ENCODE data around the gene LPP. TPM values are rescaled to one million over a fixed set of nuclear protein-coding genes. Genes with fewer than 3 reads are reported as not detected.

LPP gene
- total and polyA plus RNA-seq, 8 donors = 8.0 to 885 (median 305) TPM

DNA sequence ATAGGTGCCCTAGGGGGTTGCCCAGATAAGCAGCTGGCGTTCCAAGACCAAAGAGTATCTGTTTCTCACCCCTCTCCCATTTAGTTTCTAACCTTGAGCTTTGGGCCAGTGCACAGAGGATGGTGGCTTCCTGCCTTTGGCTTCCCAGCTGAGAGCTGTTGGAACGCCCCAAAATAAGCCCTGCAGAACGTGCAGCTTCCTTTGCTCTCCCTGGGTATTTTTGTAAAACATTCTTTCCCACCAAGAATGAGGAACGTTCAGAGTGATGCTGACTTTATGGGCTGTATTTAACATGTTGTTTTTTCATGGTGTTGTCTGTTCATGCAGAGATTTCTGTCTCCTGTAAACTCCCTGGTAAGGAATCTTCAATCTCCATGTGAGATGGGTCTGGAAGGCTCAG lies 63.8 kb downstream of the LPP start:
- peak overlapping the region; percentile 53 to 92 (median 81) for H3K27ac ChIP-seq
- intact Hi-C loops (cut with DNase I; ENCODE audit: low total_unique reads) = no loop called here
- no peak for DNase-seq
- H3K9me3 ChIP-seq = no peaks in the 10 kb centered on the region
- H3K27me3 ChIP-seq = no peaks in the 10 kb centered on the region
- H3K4me1 ChIP-seq = peaks cover 36 to 86% (median 71%) of the 10 kb centered on the region in 4 donors
- WGBS, 5 donors = 55 to 75% (median 62%) methylated on average over 4 of the region's 4 CpGs
- TF ChIP-seq POLR2A (IDR thresholded peaks at IDR 0.05) (no peak), EP300 (IDR thresholded peaks at IDR 0.05) (no peak)
- peaks cover 0 to 4% (median 0%) of the 10 kb centered on the region in 4 donors for H3K36me3 ChIP-seq
- peak overlapping the region; percentile 7 to 36 (median 30) for H3K4me3 ChIP-seq

- peaks cover 35 to 92% (median 75%) of the 10 kb centered on the region in 4 donors for H3K4me1 ChIP-seq
- no peaks in the 10 kb centered on the region for H3K9me3 ChIP-seq
- H3K4me3 ChIP-seq = peak overlapping the region in 1 of 4 donors; percentile 35
- no peaks in the 10 kb centered on the region for H3K27me3 ChIP-seq
- H3K27ac ChIP-seq = peak overlapping the region in 4 of 5 donors; percentile 81 to 92 (median 84)
- 44 to 61% (median 54%) methylated on average over 1 of the region's 1 CpG for WGBS, 5 donors
- intact Hi-C loops (cut with DNase I; ENCODE audit: low total_unique reads) = no loop called here
- no peak for DNase-seq
- H3K36me3 ChIP-seq = peaks cover 0 to 4% (median 0%) of the 10 kb centered on the region in 4 donors
- TF ChIP-seq, protein P1, sequence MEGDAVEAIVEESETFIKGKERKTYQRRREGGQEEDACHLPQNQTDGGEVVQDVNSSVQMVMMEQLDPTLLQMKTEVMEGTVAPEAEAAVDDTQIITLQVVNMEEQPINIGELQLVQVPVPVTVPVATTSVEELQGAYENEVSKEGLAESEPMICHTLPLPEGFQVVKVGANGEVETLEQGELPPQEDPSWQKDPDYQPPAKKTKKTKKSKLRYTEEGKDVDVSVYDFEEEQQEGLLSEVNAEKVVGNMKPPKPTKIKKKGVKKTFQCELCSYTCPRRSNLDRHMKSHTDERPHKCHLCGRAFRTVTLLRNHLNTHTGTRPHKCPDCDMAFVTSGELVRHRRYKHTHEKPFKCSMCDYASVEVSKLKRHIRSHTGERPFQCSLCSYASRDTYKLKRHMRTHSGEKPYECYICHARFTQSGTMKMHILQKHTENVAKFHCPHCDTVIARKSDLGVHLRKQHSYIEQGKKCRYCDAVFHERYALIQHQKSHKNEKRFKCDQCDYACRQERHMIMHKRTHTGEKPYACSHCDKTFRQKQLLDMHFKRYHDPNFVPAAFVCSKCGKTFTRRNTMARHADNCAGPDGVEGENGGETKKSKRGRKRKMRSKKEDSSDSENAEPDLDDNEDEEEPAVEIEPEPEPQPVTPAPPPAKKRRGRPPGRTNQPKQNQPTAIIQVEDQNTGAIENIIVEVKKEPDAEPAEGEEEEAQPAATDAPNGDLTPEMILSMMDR (IDR thresholded peaks at IDR 0.05) = no peak
- TF ChIP-seq POLR2AphosphoS5 (IDR thresholded peaks at IDR 0.05) = no peak
- no peak for TF ChIP-seq POLR2A (IDR thresholded peaks at IDR 0.05)
Measured at GRCh38 chr3:188218603-188219002, 64.6 kb downstream of the LPP start.

- peaks cover 33 to 96% (median 79%) of the 10 kb centered on the region in 4 donors for H3K4me1 ChIP-seq
- no peaks in the 10 kb centered on the region for H3K27me3 ChIP-seq
- intact Hi-C loops (cut with DNase I; ENCODE audit: low total_unique reads) = no loop called here
- H3K4me3 ChIP-seq = peak overlapping the region in 1 of 4 donors; percentile 8
- no peaks in the 10 kb centered on the region for H3K9me3 ChIP-seq
- peaks cover 0 to 2% (median 0%) of the 10 kb centered on the region in 4 donors for H3K36me3 ChIP-seq
- 40 to 55% (median 44%) methylated on average over 5 of the region's 5 CpGs for WGBS, 5 donors
- H3K27ac ChIP-seq = peak overlapping the region in 4 of 5 donors; percentile 81 to 92 (median 84)
- DNase-seq = peak in 1 of 2 donors; percentile 65
- TF ChIP-seq, protein P1 (IDR thresholded peaks at IDR 0.05) = no peak
- TF ChIP-seq EP300 (IDR thresholded peaks at IDR 0.05) (no peak), POLR2AphosphoS5 (IDR thresholded peaks at IDR 0.05) (peak in 1 of 3 donors; percentile 34), POLR2A (IDR thresholded peaks at IDR 0.05) (no peak)
Measured at GRCh38 chr3:188219147-188219546, 65.2 kb downstream of the LPP start.

- intact Hi-C loops (cut with DNase I; ENCODE audit: low total_unique reads) = no loop called here
- Histone ChIP-seq H3K36me3 (no peaks in the 10 kb centered on the region), H3K27ac (peak overlapping the region; percentile 49 to 92 (median 81)), H3K9me3 (no peaks in the 10 kb centered on the region), H3K27me3 (no peaks in the 10 kb centered on the region), H3K4me3 (no peak overlapping the region), H3K4me1 (peaks cover 27 to 96% (median 76%) of the 10 kb centered on the region in 4 donors)
- no peak for DNase-seq
- WGBS, 5 donors = 86 to 89% (median 88%) methylated on average over 6 of the region's 6 CpGs
- TF ChIP-seq POLR2A (IDR thresholded peaks at IDR 0.05) = no peak
- TF ChIP-seq EP300 (IDR thresholded peaks at IDR 0.05) = peak; percentile 53
- TF ChIP-seq, protein P1 (IDR thresholded peaks at IDR 0.05) = no peak
- peak; percentile 0 to 55 (median 53) for TF ChIP-seq POLR2AphosphoS5 (IDR thresholded peaks at IDR 0.05)
Measured at GRCh38 chr3:188220097-188220788, 66.3 kb downstream of the LPP start.

All from stomach (tissue), 9 donors.